GM21619 (cell line): ENCODE measurements around the gene ZAP70.

ENCODE experiments used
- ATAC-seq: cut with Tn5 transposase; IDR thresholded peaks from one replicate; pipeline ENCODE4 v1.9.1; 2021; ENCODE audit not compliant: unreplicated experiment

Gene ZAP70

GRCh38 chr2:97775074-97775473 is 61.7 kb downstream of the ZAP70 start:
- ATAC-seq, result no peak

GRCh38 chr2:97779141-97779540 is 65.8 kb downstream of the ZAP70 start:
- ATAC-seq, result no peak

DNA sequence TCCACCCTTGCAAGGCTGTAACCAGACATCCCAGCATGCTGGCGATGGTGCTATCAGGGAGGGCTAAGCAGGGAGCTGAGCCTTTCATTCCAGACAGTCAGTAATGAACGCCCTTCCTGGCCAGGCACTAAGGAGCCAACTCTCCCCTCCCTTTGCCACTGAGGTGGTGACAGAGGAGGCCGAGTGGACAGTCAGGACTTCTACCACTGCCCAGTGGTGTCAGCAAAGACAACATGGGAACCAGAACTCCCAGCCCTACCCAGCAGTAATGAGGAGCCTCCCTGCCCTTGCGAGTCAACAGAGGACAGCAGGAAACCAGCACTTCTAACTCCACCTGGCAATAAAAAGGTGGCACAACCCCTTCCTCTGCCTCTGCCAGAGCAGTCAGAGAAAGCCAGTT is 68.6 kb downstream of the ZAP70 start:
- no peak for ATAC-seq

GRCh38 chr2:97784953-97785352 is 71.6 kb downstream of the ZAP70 start:
- ATAC-seq, result no peak

GRCh38 chr2:97785818-97786217 is 72.4 kb downstream of the ZAP70 start:
- no peak for ATAC-seq

DNA sequence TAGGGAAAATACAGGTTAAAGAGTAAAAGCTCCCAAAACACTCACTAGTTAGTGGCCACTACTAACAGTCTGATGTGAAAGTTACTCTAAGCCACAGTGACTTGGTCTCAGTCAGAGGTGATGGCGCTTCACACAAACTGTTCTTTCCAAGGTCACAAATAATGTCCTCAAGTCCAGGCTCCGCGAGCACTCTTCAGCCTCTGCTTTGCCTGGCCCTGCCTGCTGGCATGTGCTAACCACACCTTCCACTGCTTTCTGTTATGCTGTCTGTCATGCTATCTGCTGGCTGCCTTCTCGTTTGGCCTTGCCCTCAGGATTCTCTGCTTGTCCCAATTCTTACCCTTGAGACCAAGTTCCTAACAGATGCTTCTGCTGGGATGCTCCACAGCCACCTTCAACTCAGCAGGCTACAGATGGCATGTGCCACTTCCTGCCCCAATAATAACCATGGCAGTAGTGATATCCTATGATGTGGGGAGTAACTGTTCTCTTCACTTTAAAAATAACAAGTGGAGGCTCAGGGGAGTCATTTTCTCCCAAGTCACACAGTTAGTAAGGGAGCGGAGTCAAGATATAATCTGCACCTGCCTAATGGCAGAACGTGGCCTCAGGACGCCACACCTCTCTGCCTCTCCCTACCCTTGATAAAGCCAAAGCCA is 75.7 kb downstream of the ZAP70 start:
- ATAC-seq, result no peak
